Measurements from ENCODE around the gene SH3BGR.

The SH3BGR gene

DNA sequence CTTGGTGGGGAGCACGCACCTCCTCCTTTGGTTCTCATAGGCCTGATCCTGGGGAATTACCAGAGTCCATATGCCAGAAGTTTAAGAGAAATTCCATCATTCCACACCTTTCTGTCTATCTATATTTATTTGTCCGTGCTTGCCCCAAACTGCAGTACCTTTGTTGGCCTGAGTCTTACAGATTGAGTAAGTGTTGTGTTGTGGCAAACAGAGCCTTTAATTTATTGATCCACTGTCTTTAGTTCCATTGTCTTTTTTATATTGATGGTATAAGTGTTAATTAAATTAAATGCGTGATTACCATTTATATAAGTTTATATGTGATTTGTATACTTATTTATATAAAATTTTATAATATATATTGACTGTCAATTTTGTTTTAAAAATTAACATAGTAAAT is 4.9 kb downstream of the SH3BGR start:
- no peak for DNase-seq (ENCODE audit: low read depth)

DNA sequence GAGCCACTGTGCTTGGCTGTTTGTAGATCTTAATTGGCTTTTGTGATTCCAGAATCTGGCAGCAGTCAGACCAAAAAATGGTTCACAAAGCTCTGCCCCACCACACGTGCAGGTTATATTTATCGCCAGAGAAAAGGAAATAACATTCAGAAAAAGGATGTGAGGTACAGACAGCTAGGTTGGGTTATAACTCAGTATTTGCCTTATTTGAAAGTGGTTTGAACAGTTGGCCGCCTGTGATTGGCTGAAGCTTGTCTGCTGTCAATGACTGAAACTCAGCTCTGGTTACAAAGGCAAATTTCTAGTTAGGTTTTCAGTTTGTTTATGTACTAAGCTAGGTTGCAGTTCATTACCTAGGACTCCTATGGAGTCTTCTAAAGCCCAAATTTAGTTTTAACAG is 9.6 kb downstream of the SH3BGR start:
- DNase-seq (ENCODE audit: low read depth): no peak

DNA sequence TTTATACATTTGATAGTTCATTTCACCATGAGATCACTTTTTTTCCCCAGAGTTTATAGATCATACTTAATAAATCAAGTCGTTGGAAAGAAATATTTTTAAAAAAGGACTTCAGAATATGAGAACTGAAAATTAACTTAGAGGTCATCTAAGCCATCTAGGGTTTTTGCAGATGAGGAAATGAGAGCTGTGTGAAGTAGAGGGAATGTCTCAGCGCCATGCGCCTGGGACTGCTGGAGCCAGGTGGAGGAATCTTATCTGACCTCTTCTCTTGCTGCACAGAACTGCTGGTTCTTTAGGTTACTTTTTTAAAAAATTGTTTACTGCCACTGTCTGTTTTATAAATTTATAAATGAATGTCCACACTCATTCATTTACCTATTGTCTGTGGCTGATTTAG is 11.5 kb downstream of the SH3BGR start:
- no peak for DNase-seq (ENCODE audit: low read depth)

DNA sequence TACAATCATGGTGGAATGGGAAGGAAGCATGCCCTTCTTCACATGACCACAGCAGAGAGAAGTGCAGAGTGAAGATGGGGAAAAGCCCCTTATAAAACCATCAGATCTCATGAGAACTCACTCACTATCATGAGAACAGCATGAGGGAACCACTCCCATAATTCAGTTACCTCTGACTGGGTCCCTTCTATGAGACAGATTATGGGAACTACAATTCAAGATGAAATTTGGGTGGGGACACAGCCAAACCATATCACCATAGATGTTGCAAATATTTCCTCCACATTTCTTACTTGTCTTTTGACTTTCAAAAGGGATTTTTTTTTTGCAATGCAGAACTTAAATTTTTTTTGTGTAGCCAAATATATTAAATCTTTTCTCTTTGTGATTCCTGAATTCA is 14.8 kb downstream of the SH3BGR start:
- no peak for DNase-seq (ENCODE audit: low read depth)

DNA sequence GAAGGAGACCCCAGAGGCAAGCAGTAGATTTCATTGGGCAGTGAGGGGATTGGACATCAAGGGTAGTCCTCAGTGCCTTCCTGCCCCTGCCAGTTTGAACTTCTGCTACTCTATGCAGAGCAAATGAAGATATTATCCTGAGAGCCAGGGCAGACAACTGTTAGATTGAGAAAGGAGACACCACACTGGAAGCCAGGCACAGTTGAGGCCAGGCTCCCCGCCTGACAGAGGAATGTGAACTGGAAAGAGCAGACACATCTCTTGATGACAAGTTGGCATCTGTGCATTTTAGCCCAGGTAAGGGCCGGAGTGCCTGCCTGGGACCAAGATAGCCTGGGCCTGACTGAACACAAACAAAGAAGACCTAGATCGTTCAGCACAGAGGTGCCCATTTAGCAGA is 16.0 kb downstream of the SH3BGR start:
- DNase-seq (ENCODE audit: low read depth): no peak

DNA sequence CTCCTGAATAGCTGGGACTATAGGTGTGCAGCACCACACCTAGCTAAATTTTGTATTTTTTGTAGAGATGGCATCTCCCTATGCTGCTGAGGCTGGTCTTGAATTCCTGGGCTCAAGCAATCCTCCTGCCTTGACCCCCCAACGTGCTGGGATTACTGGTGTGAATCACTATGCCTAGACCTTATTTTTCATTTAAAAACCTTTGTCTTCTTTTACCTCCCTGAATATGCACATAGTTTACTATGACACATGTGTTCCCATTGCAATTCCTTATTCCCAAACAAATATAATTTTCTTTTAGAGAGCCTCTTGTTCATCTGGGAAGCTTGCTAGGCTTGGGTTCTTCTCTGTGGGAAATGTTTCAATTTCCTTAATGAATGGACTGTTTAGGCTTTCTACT is 16.8 kb downstream of the SH3BGR start:
- DNase-seq (ENCODE audit: low read depth): no peak

DNA sequence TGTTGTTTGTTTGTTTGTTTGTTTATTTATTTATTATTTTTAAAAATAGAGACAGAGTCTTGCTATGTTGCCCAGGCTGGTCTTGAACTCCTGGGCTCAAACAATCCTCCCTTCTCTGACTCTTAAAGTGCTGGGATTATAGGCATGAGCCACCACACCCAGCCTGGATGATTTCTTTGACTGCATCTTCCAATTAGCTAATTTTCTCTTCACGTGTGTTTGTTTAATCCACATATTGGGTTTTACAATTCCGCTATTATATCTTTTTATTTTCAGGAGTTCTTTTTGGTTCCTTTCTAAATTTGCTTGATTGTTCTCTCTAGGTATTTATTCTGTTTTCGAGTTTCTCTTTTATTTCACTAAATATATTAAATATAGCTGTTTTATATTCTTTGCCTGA is 19.8 kb downstream of the SH3BGR start:
- DNase-seq (ENCODE audit: low read depth): no peak

DNA sequence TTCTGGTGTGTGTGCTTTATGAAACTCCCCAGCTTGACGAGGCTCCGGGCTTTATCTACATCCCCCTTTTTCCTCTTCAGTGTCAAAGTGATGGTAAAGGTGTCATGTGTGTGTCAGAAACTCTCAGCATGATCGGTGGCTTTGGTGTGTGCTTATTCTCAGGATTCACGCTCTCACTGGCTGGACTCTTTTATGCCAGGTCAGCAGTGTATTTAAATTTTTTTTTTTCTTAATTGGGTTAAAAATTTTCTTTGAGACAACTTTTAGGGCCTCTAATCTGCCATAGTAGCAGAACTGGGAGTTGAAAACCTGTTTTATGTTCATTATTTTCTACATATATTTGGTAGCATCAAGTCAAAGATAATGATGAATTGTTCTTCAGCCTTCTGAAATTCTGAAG is 21.0 kb downstream of the SH3BGR start:
- no peak for DNase-seq (ENCODE audit: low read depth)

DNA sequence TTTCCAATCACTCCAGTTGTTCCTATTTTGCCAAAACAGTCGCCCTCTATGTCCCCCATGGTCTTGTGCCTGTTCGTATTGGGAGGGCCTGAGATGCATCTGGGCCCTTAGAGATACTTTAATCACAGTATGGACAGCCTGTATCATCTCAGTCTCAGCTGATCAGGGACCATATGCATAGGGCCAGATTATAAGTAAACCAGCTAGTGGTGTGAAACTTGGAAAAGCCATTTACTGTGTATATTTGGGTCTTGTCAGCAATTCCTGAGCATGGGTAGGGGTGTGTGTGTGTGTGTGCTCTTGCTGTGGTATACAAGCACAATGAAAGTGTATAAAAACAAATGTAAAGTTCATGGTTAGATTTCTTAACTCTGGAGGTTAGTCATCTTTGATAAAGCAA is 22.8 kb downstream of the SH3BGR start:
- no peak for DNase-seq (ENCODE audit: low read depth)

DNA sequence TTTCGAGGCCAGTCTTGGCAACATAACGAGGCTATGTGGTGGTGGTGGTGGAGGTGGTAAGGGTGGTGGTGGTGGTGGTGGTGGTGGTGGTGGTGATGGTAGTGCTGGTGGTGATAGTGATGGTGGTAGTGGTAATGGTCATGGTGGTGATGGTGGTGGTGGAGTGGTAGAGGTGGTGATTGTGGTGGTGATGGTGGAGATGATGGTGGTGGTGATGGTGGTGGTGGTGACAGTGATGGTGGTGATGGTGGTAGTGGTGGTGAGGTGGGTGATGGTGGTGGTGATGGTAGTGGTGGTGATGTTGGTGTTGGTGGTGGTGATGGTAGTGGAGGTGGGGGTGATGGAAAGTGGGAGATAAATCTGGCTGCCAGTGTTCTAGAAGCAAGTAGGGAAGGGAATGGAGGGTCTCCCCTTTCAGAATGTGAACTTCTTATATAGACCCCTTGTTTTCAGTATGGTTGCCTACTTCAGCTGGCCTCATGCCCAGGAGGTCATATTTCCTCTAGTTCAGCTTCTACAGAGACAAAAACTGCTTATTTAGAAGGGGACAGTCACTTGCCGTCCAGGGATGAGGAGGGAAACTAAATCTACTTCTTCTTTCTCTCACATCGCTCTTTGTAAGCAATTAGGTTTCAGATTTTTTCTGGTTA is 27.5 kb downstream of the SH3BGR start:
- DNase-seq (ENCODE audit: low read depth): no peak

DNA sequence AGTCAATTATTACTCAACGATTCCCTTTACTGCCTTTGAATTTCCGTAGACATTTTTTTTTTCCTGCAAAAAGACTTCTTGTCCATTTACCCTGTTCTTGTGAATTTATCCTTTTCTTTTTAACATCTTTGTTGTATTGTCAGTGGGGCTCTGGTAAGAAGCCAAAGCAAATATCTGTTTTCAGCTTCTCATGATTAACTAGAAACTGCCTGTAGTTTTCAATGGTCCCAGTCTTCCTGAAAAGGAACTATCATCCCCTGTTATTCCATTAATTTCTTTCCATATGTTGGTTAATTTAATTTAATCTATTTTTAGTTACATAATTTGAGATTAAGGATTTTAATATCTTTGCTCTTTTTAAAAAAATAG is 28.0 kb downstream of the SH3BGR start:
- no peak for DNase-seq (ENCODE audit: low read depth)

DNA sequence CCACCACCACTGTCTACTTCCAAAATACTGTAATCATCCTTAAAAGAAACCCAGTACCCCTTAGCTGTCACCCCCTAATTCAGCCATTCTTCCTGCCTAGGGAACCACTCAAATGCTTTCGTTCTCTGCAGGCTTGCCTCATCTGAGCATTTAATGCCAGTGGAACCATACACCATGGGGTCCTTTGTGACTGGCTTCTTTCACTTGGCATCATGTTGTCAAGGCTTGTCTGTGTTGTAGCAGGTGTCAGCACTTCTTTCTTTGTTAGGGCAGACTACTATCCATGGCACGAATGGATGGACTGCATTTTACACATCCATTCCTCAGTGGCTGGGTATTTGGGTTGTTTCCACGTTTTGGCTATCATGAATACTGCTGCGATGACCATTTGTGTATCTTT is 28.5 kb downstream of the SH3BGR start:
- DNase-seq (ENCODE audit: low read depth): no peak

DNA sequence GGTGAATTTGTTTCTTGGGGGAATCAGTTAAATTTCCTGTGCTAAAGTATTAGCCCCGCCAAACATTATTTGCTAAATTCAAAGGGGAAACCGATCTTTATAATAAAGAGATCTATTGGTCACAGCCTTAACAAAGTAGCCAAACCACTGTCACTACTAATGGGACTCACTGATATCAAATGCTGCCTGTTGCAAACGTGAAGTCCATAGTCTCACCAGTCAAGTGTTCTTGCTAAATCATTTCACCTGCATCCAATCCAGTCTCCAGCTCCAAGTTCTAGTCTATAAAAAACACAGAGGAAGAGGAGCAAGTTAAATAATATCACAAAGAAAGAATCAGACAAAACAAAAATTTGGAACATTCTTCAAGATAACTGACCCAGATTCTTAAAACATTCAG is 30.1 kb downstream of the SH3BGR start:
- no peak for DNase-seq (ENCODE audit: low read depth)

DNA sequence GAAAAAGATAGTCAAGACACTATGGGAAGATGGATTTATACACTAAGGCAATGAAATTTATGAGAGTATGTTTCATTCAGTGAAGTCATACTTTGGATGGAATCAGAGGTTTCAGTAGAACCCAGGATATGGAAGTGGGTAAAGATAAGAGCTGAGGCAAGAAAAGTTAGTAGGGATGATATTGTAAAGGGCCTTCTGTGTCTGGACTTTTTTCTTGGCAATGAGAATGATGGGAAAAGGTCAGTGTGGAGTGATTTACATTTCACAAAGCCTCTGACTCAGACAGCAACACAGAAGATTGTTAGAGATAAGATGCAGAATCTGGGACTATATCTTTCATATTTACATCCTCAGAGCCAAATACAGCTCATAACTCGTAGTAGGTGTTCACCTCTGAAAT is 32.1 kb downstream of the SH3BGR start:
- DNase-seq (ENCODE audit: low read depth): no peak

DNA sequence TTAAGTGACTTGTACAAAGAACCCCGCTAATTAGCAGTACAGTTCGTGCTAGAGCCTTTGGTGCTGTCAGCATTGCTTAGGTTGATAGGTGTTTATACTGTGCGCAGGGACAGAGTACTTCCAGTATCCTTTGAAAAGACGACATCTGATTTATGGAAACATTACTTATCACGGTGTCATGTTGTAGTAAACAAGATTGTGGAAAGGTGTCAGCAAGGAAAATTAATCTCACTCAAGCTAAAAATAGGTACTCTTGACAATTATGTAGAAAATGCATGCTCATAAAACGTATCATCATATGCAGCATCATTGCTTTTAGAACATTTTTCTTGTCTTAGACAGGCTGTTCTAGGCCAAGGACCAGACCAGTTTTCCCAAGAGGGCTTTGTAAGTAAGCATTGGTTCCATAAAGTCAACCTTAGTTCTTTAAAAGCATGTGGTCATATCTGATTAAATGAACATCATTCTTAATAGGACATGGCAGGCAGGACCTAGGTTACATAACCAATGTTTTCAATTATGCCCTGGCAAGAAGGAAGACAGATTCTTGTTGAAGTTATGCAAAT is 33.0 kb downstream of the SH3BGR start:
- no peak for DNase-seq (ENCODE audit: low read depth)

DNA sequence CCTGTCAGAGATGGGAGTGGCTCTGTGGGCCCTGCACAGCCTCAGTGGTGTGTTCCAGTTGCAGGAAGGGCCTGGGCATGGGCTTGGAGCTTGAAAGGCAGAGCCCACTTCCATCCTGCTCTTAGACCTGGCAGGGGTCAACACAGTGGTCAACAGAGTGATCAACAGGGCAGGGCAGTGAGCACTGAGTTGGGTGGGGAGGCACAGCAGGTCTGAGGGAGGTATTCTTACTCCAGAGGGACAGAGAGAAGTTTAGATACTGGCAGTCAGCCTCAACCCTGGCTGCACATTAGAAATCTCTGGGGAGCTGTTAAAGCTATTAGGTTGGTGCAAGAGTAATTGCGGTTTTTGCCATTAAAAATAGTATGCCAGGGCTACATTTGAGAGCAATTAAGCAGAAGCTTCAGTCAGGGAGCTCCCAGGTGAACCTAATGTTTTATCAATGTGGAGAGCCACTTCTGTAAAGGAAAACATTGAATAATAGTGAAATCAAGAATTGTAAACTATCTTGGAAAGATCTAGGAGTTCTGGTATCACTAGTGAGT is 37.7 kb downstream of the SH3BGR start:
- no peak for DNase-seq (ENCODE audit: low read depth)

DNA sequence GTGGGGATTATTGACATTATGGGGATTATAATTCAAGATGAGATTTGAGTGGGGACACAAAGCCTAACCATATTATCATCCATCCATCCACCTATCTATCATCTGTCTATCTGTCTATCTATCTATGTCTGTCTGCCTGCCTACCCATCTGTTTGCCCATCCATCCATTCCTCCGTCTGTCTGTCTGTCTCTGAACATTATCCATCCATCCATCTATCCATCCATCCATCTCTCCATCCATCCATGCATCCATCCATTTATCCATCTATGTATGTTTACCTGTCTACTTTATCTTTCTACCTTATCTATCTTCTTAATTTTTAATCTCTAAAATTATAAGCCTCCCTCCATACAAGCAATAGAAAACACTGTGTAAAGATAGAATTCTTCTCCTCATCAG is 47.4 kb downstream of the SH3BGR start:
- no peak for DNase-seq (ENCODE audit: low read depth)

DNA sequence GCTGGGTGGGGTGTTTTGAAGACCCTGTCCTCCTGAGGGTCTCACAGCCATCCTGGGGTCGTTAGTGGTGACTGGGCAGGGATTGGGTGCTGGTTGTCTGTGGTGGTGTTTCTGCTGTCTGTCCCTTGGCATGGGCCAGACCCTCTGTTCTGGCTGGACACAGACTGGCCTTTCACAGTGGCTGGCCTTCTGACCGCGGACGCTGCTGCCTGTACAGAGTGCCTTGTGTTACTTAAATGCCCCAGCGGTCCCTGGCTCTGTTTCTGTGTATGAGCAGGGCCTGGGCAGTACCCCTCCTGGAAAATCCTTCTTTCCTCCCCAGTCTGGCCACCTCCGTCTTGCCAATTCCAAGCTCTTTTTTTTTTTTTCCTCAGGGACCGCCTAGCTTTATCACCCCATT is 50.9 kb downstream of the SH3BGR start:
- DNase-seq (ENCODE audit: low read depth): no peak

DNA sequence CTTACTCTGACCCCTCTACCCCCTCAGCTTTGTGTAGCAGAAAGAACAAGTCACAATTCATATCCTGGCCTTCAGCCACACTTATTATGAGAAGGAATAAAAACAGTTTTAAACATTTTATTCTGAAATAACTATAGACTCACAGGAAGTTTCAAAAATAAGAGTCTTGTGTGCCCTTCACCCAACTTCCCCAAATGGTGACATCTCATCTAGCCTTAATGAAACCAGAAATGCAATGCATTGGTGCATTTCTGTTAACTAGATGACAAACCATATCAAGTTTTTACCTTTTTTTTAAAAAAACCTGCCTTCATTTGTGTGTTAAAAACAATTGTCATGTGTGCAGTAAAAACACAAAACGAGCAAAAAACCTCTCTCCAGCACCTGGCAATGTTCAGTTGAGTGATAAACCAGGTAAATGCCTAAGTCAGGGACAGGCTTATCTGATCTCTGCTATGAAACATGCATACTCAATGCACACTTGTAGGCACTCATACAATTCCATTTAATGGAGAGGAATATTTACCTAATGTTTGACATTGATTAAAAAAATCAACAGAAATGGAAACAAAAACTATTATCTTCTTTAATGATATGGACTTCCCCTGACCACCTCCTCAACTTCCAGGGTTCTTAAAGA is 51.5 kb downstream of the SH3BGR start:
- DNase-seq (ENCODE audit: low read depth): no peak

DNA sequence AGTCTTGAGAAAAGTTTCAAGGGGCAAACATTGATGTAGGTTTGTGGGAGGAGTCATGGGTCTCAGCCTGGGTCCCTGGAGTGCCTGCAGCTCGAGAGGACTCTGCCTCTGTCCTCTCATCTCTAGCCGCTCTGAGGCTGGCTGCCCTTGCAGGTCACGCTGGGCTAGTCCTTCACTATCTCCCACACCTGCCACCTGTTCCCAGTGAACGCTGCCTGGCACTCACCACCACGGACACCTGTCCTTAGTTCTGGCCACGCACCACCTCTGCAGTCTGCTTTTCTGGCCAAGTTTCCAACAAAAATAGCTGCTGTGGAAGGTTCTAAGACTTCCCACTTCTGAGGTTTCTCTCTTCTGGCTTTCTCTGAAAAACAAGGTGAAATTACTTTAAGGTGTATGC is 52.5 kb downstream of the SH3BGR start:
- DNase-seq (ENCODE audit: low read depth): no peak

DNA sequence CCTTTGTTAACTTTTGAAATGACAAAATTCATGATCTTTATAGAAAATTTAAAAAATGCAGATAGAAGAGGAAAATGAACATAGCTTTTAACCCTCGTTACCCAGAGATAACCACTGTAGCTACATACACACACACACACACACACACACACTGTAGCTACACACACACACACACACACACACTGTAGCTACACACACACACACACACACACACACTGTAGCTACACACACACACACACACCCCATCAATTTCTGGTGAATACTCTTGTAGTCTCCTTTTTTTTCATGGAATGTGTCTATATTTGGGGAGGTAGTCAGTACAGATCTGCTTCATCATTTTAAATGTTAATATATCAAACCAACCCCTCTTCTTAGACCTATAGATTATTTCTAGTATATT is 58.5 kb downstream of the SH3BGR start:
- DNase-seq (ENCODE audit: low read depth): no peak

DNA sequence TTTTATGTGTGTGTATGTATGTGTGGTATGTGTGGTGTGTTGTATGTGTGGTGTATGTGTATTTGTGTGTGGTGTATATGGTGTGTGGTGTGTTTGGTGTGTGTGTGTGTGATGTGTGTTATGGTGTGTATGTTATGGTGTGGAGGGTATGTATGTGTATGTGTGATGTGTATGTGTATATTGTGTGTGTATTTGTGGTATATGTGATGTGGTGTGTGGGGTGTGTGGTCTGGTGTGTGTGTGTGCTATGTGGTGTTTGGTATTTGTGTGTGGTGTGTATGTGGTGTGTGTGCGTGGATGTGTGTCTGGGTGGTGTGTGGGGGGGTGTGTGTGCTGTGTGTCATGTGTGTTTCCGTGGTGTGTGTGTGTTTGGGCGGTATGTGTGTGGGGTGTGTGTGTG is 59.3 kb downstream of the SH3BGR start:
- DNase-seq (ENCODE audit: low read depth): no peak

DNA sequence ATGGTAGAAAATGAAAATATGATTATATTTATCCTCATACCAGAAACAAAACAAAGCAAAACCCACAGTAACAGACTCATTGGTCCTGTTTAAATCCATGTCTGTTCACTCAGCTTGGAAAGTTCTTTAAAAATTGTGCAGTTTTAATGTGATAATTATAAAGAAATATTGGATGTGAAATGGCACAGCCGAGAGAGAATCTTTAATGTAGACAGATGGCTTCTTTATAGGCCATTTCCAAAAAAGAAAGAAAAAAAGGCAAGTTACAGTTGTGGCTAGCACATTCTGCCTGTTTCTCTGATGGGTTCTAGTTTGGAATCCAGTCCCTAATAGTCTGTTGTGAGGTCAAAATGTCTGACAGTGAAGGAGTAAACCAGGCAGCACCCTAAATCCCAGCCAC is 62.0 kb downstream of the SH3BGR start:
- DNase-seq (ENCODE audit: low read depth): no peak
